ENCODE results near the gene TPSB2.

DNA sequence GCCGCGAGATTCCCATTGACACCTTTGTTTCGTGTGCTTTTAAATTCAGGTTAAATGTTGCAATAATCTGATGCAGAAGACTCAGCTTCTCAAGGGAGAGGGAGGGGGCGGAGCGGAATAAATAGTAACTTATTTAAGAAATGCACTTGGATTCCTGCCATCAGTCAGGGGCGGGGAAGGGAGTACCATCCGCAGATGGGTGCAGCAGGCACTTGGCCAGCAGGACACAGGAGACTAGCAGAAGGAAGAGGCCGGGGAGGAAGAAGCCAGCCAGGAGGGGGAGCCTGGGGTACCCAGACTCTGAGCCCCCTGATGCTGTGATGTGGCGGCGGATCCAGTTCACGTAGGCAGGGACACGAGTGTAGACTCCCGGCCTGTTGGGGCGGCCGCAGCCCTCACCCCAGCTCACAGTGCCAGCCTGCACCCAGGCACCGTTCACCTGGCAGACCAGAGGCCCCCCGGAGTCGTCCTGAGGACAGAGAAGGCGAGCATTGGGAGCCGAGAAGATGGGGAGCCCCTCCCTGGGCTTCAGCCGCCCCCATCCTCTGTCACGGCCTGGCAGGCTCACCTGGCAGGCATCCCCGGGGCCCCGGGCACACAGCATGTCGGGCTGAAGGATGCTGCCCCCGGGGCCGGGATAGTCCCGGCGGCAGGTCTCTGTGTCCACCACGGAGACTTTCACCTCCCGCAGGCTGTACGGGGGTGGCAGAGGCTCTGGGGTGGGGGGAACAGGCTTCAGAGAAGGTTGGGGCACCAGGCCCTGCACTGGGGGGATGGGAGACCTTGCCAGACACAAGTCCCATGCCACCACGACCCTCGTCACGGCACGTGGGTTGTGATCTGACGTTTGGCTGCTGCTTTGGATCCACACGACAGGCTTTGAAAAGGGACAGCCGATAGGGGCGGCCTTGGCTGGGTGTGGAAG, 8.1 kb downstream of the TPSB2 start:
- TF ChIP-seq, protein P1, sequence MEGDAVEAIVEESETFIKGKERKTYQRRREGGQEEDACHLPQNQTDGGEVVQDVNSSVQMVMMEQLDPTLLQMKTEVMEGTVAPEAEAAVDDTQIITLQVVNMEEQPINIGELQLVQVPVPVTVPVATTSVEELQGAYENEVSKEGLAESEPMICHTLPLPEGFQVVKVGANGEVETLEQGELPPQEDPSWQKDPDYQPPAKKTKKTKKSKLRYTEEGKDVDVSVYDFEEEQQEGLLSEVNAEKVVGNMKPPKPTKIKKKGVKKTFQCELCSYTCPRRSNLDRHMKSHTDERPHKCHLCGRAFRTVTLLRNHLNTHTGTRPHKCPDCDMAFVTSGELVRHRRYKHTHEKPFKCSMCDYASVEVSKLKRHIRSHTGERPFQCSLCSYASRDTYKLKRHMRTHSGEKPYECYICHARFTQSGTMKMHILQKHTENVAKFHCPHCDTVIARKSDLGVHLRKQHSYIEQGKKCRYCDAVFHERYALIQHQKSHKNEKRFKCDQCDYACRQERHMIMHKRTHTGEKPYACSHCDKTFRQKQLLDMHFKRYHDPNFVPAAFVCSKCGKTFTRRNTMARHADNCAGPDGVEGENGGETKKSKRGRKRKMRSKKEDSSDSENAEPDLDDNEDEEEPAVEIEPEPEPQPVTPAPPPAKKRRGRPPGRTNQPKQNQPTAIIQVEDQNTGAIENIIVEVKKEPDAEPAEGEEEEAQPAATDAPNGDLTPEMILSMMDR (IDR thresholded peaks at IDR 0.05; ENCODE audit: low read depth, low read length): no peak
- no peak for TF ChIP-seq EZH2phosphoT487 (IDR thresholded peaks at IDR 0.05; ENCODE audit: low read depth)
